Measurements from ENCODE around the gene TMIGD3. TPM values are rescaled to one million over a fixed set of nuclear protein-coding genes. Genes with fewer than 3 reads are reported as not detected.
A peak's percentile ranks its signal among the peaks of the same experiment; 100 is the strongest.

The TMIGD3 gene
- total and polyA plus RNA-seq, 4 donors, result 1.6 to 34.6 (median 4.1) TPM

DNA sequence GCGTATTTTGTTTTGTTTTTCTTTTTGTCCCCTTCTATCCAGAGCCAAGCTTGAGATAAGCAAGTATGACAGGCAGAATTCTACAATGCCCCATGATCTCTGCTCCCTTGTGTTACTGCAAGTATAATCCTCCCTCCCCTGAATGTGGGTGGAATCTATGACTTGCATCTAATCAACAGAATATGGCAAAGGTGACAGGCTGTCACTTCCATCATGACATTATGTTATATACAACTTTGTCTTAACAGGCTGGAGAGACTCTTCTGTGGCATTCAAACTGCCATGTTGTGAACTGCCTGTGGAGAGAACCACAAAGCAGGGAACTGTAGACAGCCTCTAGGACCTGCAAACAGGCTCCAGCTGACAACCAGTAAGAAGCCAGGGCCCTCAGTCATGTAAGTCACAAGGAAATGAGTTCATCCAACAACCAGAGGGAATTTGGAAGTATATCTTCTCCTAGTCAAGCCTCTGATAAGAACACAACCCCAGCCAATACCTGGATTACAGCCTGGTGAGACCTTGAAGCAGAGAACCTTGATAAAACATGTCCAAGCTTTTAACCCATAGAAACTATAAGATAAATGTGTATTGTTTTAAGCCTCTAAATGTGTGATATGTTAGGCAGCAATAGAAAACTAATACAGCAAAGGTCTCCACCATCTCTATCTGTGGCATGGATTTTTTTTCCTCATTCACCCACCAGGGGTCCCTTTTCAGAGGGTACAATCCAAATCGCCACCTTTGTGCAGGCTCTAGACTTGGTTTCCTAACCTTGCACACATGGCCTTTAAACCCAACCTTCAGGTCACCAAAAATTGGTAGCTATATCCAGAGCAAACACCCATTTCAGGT lies 35.3 kb downstream of the TMIGD3 start:
- WGBS, 2 donors, result 94 to 98% methylated on average over 2 of the region's 2 CpGs
- Histone ChIP-seq H3K4me1 (ENCODE audit: control insufficient read depth in 5 of 5, insufficient read depth in 5 of 5, low read length in 5 of 5) (peaks cover 0 to 5% (median 0%) of the 10 kb centered on the region in 5 donors), H3K27ac (ENCODE audit: low read depth in 1 of 2, low read length in 1 of 2) (peak overlapping the region in 1 of 2 donors; percentile 60), H3K4me3 (no peak overlapping the region), H3K27me3 (ENCODE audit: control insufficient read depth in 3 of 3, insufficient read depth in 3 of 3, low read length in 2 of 3) (no peaks in the 10 kb centered on the region), H3K9ac (ENCODE audit: insufficient read depth in 1 of 2, low read length in 2 of 2) (peak overlapping the region in 1 of 2 donors; percentile 16), H3K36me3 (ENCODE audit: control insufficient read depth in 4 of 4, insufficient read depth in 4 of 4, low read length in 4 of 4) (peaks cover 3 to 34% (median 18%) of the 10 kb centered on the region in 4 donors), H3K9me3 (ENCODE audit: control insufficient read depth in 4 of 4, insufficient read depth in 3 of 4, low read length in 3 of 4) (no peaks in the 10 kb centered on the region)
- ATAC-seq (ENCODE audit: insufficient read depth, low FRiP score), result no peak
- DNase-seq, result no peak
- TF ChIP-seq, protein P1, sequence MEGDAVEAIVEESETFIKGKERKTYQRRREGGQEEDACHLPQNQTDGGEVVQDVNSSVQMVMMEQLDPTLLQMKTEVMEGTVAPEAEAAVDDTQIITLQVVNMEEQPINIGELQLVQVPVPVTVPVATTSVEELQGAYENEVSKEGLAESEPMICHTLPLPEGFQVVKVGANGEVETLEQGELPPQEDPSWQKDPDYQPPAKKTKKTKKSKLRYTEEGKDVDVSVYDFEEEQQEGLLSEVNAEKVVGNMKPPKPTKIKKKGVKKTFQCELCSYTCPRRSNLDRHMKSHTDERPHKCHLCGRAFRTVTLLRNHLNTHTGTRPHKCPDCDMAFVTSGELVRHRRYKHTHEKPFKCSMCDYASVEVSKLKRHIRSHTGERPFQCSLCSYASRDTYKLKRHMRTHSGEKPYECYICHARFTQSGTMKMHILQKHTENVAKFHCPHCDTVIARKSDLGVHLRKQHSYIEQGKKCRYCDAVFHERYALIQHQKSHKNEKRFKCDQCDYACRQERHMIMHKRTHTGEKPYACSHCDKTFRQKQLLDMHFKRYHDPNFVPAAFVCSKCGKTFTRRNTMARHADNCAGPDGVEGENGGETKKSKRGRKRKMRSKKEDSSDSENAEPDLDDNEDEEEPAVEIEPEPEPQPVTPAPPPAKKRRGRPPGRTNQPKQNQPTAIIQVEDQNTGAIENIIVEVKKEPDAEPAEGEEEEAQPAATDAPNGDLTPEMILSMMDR (IDR thresholded peaks at IDR 0.05; ENCODE audit: control extremely low read depth, extremely low read depth), result no peak

DNA sequence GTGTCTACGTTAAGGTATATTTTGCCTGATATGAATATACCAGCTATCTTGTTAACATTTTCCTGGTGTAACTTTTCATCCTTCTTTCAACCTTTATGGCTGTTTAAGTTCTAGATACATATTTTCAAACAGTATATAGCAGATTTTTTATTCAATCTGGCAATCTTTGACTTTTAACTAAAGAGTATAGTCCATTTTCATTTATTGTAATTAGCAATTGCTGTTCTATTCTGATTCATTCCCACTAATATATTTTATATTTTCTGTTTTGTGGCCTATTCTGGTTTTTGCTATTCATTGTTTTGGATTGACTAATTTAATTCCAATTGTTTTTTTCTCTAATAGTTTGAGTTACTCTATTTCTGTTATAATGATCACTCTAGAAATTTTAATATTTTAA lies 37.0 kb downstream of the TMIGD3 start:
- no peak for ATAC-seq (ENCODE audit: insufficient read depth, low FRiP score)
- Histone ChIP-seq H3K4me3 (no peak overlapping the region), H3K9ac (ENCODE audit: insufficient read depth in 1 of 2, low read length in 2 of 2) (no peak overlapping the region), H3K27ac (ENCODE audit: low read depth in 1 of 2, low read length in 1 of 2) (no peak overlapping the region), H3K36me3 (ENCODE audit: control insufficient read depth in 4 of 4, insufficient read depth in 4 of 4, low read length in 4 of 4) (peaks cover 3 to 35% (median 15%) of the 10 kb centered on the region in 4 donors), H3K27me3 (ENCODE audit: control insufficient read depth in 3 of 3, insufficient read depth in 3 of 3, low read length in 2 of 3) (no peaks in the 10 kb centered on the region), H3K4me1 (ENCODE audit: control insufficient read depth in 5 of 5, insufficient read depth in 5 of 5, low read length in 5 of 5) (peaks cover 0 to 12% (median 5%) of the 10 kb centered on the region in 5 donors), H3K9me3 (ENCODE audit: control insufficient read depth in 4 of 4, insufficient read depth in 3 of 4, low read length in 3 of 4) (no peaks in the 10 kb centered on the region)
- TF ChIP-seq, protein P1 (IDR thresholded peaks at IDR 0.05; ENCODE audit: control extremely low read depth, extremely low read depth), result no peak
- no peak for DNase-seq
- 0% methylated on average over 1 of the region's 1 CpG for WGBS, 2 donors

DNA sequence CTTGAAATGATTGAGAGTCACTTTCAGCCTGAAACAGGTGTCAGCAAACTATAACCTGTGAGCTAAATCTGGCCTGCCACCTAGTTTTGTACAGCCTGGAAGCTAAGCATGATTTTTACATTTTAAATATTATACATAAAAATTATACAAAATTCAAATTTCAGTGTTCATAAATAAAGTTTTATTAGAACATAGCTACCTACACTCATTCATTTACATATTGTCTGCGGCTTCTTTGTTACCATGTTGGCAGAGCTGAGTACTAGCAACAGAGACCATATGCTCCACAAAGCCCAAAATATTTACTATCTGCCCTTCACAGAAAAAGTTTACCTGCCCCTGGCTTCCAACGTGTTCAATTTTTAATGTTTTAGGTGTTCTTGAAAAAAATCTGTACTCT lies 37.7 kb downstream of the TMIGD3 start:
- Histone ChIP-seq H3K9ac (ENCODE audit: insufficient read depth in 1 of 2, low read length in 2 of 2) (no peak overlapping the region), H3K4me1 (ENCODE audit: control insufficient read depth in 5 of 5, insufficient read depth in 5 of 5, low read length in 5 of 5) (peaks cover 0 to 12% (median 5%) of the 10 kb centered on the region in 5 donors), H3K9me3 (ENCODE audit: control insufficient read depth in 4 of 4, insufficient read depth in 3 of 4, low read length in 3 of 4) (no peaks in the 10 kb centered on the region), H3K27me3 (ENCODE audit: control insufficient read depth in 3 of 3, insufficient read depth in 3 of 3, low read length in 2 of 3) (no peaks in the 10 kb centered on the region), H3K4me3 (no peak overlapping the region), H3K27ac (ENCODE audit: low read depth in 1 of 2, low read length in 1 of 2) (no peak overlapping the region), H3K36me3 (ENCODE audit: control insufficient read depth in 4 of 4, insufficient read depth in 4 of 4, low read length in 4 of 4) (peaks cover 3 to 37% (median 15%) of the 10 kb centered on the region in 4 donors)
- TF ChIP-seq, protein P1 (IDR thresholded peaks at IDR 0.05; ENCODE audit: control extremely low read depth, extremely low read depth), result no peak
- no peak for ATAC-seq (ENCODE audit: insufficient read depth, low FRiP score)
- WGBS, 2 donors, result 96 to 100% methylated on average over 2 of the region's 2 CpGs
- no peak for DNase-seq

Measured in lung (tissue), 12 donors.